NT2/D1 (cell line): Measurements from ENCODE around the gene APOM.

ENCODE experiments used
- SUZ12 ChIP-seq: IDR thresholded peaks from 2 replicates; pipeline ENCODE4 v1.6.1; 2011; ENCODE audit not compliant: insufficient read length, insufficient read depth; ENCODE audit errors: extremely low read depth
- YY1 ChIP-seq: IDR thresholded peaks from 2 replicates; pipeline ENCODE4 v1.6.1; 2011; ENCODE audit not compliant: insufficient read length, insufficient read depth
- ZNF274 ChIP-seq: IDR thresholded peaks from 2 replicates; pipeline ENCODE4 v1.6.1; 2011; ENCODE audit warnings: mild to moderate bottlenecking, low read depth, low read length

- TF ChIP-seq YY1 (no peak), ZNF274 (no peak), SUZ12 (no peak)
These were observed 26.7 kb upstream of the APOM start for GRCh38 chr6:31629014-31629413.
